IMR-90 (cell line): ENCODE data around the gene XPO6. TPM values are rescaled to one million over a fixed set of nuclear protein-coding genes. Genes with fewer than 3 reads are reported as not detected.

Experiments used
- ATAC-seq: fragments of 200-7000 bp; cut with Tn5 transposase; 2 replicates; pipeline ENCODE4 v1.9.1; 2020; ENCODE audit warnings: low read depth, mild to moderate bottlenecking, moderate library complexity
- BruUV-seq: library from RNA; stranded (reverse); fragments of 400-500 nt; replicated peaks from 2 replicates; lab custom pipeline; 2021; lab: Mats Ljungman, UMichigan
- CTCF ChIA-PET: fragments of 300-600 bp; formaldehyde crosslinking; extraction: SDS; loops from one replicate; lab custom pipeline; 2021; ENCODE audit warnings: antibody characterized with exemption; lab: Yijun Ruan, JAX
- POLR2A ChIA-PET: fragments of 300-600 bp; sonication (Branson Sonifier 250); formaldehyde crosslinking; loops from one replicate; lab custom pipeline; 2022; ENCODE audit warnings: antibody characterized with exemption; ENCODE audit not compliant: unreplicated experiment; lab: Charles Lee
- DNase-seq: peaks from one replicate; pipeline ENCODE4 v3.0.0; 2013
- H2AFZ ChIP-seq: replicated peaks from 2 replicates; pipeline ENCODE3; 2013; ENCODE audit warnings: low read length, mild to moderate bottlenecking; ENCODE audit not compliant: poor library complexity
- H2AK5ac ChIP-seq: 2 replicates; pipeline ENCODE4 v1.6.1; 2013; ENCODE audit warnings: low read depth, low read length, inconsistent platforms
- H2AK9ac ChIP-seq: replicated peaks from 2 replicates; pipeline ENCODE3; 2013; ENCODE audit warnings: mild to moderate bottlenecking, low read depth, low read length, moderate library complexity; ENCODE audit not compliant: poor library complexity
- H2BK120ac ChIP-seq: 2 replicates; pipeline ENCODE4 v1.6.1; 2013; ENCODE audit warnings: low read depth, low read length, inconsistent platforms
- H2BK15ac ChIP-seq: 3 replicates; pipeline ENCODE4 v1.6.1; 2013; ENCODE audit warnings: low read depth, low read length, inconsistent platforms
- H2BK20ac ChIP-seq: 2 replicates; pipeline ENCODE4 v1.6.1; 2013; ENCODE audit warnings: low read depth, mild to moderate bottlenecking, inconsistent platforms, low read length, moderate library complexity
- H2BK5ac ChIP-seq: 2 replicates; pipeline ENCODE4 v1.6.1; 2013; ENCODE audit warnings: mild to moderate bottlenecking, low read depth, low read length, inconsistent platforms; ENCODE audit not compliant: poor library complexity, severe bottlenecking
- H3K14ac ChIP-seq: replicated peaks from 2 replicates; pipeline ENCODE4 v1.6.1; 2013; ENCODE audit warnings: low read depth, low read length, inconsistent platforms
- H3K18ac ChIP-seq: 2 replicates; pipeline ENCODE4 v1.6.1; 2013; ENCODE audit warnings: low read depth, low read length, control low read depth
- H3K23ac ChIP-seq: 2 replicates; pipeline ENCODE4 v1.6.1; 2013; ENCODE audit warnings: low read depth, low read length, inconsistent platforms
- H3K27ac ChIP-seq: 2 replicates; pipeline ENCODE4 v1.5.1; 2013; ENCODE audit warnings: mild to moderate bottlenecking, control low read depth, low read length; ENCODE audit not compliant: insufficient read depth
- H3K27me3 ChIP-seq: 2 replicates; pipeline ENCODE4 v1.6.1; 2013; ENCODE audit warnings: low read length; ENCODE audit not compliant: control insufficient read depth, insufficient read depth
- H3K36me3 ChIP-seq: 2 replicates; pipeline ENCODE4 v1.6.1; 2013; ENCODE audit warnings: low read length, mixed read lengths; ENCODE audit not compliant: control insufficient read depth, insufficient read depth
- H3K4ac ChIP-seq: 2 replicates; pipeline ENCODE4 v1.6.1; 2013; ENCODE audit warnings: low read depth, low read length, inconsistent platforms
- H3K4me1 ChIP-seq: 2 replicates; pipeline ENCODE4 v1.6.1; 2013; ENCODE audit warnings: low read length, mixed read lengths; ENCODE audit not compliant: control insufficient read depth, insufficient read depth
- H3K4me2 ChIP-seq: 2 replicates; pipeline ENCODE4 v1.6.1; 2013; ENCODE audit warnings: low read depth, mild to moderate bottlenecking, control low read depth, low read length, moderate library complexity
- H3K4me3 ChIP-seq: 2 replicates; pipeline ENCODE4 v1.5.1; 2013; ENCODE audit warnings: low read depth, mild to moderate bottlenecking, control low read depth, low read length, moderate library complexity; ENCODE audit not compliant: insufficient read depth
- H3K56ac ChIP-seq: 2 replicates; pipeline ENCODE4 v1.6.1; 2013; ENCODE audit warnings: low read length, inconsistent platforms; ENCODE audit not compliant: insufficient read depth; ENCODE audit errors: extremely low read depth
- H3K79me1 ChIP-seq, 2 experiments: 2 replicates each; pipeline ENCODE4 v1.6.1; 2013; ENCODE audit warnings: low read length in 2 of 2, inconsistent platforms in 1 of 2, low read depth in 1 of 2
- H3K9ac ChIP-seq: 2 replicates; pipeline ENCODE4 v1.6.1; 2013; ENCODE audit warnings: low read depth, low read length, control low read depth
- H3K9me1 ChIP-seq: 2 replicates; pipeline ENCODE4 v1.6.1; 2013; ENCODE audit warnings: low read length, inconsistent platforms; ENCODE audit not compliant: insufficient read depth
- H3K9me3 ChIP-seq: 2 replicates; pipeline ENCODE4 v1.6.1; 2013; ENCODE audit warnings: low read length; ENCODE audit not compliant: control insufficient read depth, insufficient read depth
- H4K20me1 ChIP-seq: 2 replicates; pipeline ENCODE4 v1.6.1; 2013; ENCODE audit warnings: low read length, inconsistent platforms; ENCODE audit not compliant: insufficient read depth
- H4K5ac ChIP-seq: 2 replicates; pipeline ENCODE4 v1.6.1; 2013; ENCODE audit warnings: mild to moderate bottlenecking, low read depth, low read length, control low read depth
- H4K8ac ChIP-seq, 2 experiments: 2 replicates each; pipeline ENCODE4 v1.6.1; 2013; ENCODE audit warnings: low read depth in 2 of 2, low read length in 2 of 2, control low read depth in 1 of 2, inconsistent platforms in 1 of 2
- H4K91ac ChIP-seq: 2 replicates; pipeline ENCODE4 v1.6.1; 2013; ENCODE audit warnings: low read depth, low read length, inconsistent platforms; ENCODE audit not compliant: insufficient read depth
- POLR2A ChIP-seq: IDR thresholded peaks from 2 replicates; pipeline ENCODE4 v1.6.1; 2012; ENCODE audit warnings: mild to moderate bottlenecking, low read depth, low read length
- RCOR1 ChIP-seq: IDR thresholded peaks from 2 replicates; pipeline ENCODE4 v1.6.1; 2012; ENCODE audit warnings: mild to moderate bottlenecking, low read length, improper control_type of control experiment; ENCODE audit not compliant: insufficient replicate concordance
- RFX5 ChIP-seq: IDR thresholded peaks from 2 replicates; pipeline ENCODE4 v1.8.0; 2012; ENCODE audit warnings: low read depth, mild to moderate bottlenecking, low read length, moderate library complexity
- SMC3 ChIP-seq: fragments of 150-350 bp; IDR thresholded peaks from 2 replicates; pipeline ENCODE4 v1.6.1; 2016; ENCODE audit warnings: low read depth, mild to moderate bottlenecking, antibody characterized with exemption, low read length, moderate library complexity
- WGBS, 2 experiments: methylation state at CpG; one replicate each; pipeline versions ENCODE4 v1.1.5 to v1.1.7; 2013; ENCODE audit warnings: missing lambda C conversion rate in 2 of 2; ENCODE audit not compliant: insufficient read length in 1 of 2; ENCODE audit errors: extremely low coverage in 2 of 2; 5-methylcytosine and 5-hydroxymethylcytosine counted together
- dilution Hi-C: fragments of 300-500 bp; cut with HindIII; formaldehyde crosslinking; loops from one replicate; pipeline ENCODE4 v1.14.3; 2018; ENCODE audit warnings: low sequenced_read_pairs; ENCODE audit not compliant: unreplicated experiment
- in situ Hi-C: fragments of 300-500 bp; cut with MboI; formaldehyde crosslinking; loops from 3 replicates; pipeline ENCODE4 v1.14.3; 2019; ENCODE audit warnings: low sequenced_read_pairs, inconsistent platforms, mixed read lengths
- intact Hi-C: fragments of 100-400 bp; cut with micrococcal nuclease; formaldehyde crosslinking; loops from 2 replicates; pipeline ENCODE4 v1.10.0; 2022
- polyA plus RNA-seq, 3 experiments: library from polyadenylated mRNA; depleted of rRNA; stranded (reverse); fragments of >200 nt; gene quantifications; 2 replicates each; pipeline ENCODE4 v1.2.3, GENCODE V29; 2012; ENCODE audit warnings: low replicate concordance in 1 of 3
- total RNA-seq: library from RNA; depleted of rRNA; stranded (reverse); fragments of >200 nt; gene quantifications from 2 replicates; pipeline ENCODE4 v1.2.3, GENCODE V29; 2012
- TF ChIP-seq, protein P1 (sequence below): fragments of 150-350 bp; IDR thresholded peaks from 2 replicates; pipeline ENCODE4 v1.6.1; 2016; ENCODE audit warnings: low read depth, mild to moderate bottlenecking, low read length, moderate library complexity, borderline replicate concordance

XPO6 gene
- total and polyA plus RNA-seq, 2 of the 4 experiments (the other 2 are of a cell fraction), result 108 to 184 TPM

DNA sequence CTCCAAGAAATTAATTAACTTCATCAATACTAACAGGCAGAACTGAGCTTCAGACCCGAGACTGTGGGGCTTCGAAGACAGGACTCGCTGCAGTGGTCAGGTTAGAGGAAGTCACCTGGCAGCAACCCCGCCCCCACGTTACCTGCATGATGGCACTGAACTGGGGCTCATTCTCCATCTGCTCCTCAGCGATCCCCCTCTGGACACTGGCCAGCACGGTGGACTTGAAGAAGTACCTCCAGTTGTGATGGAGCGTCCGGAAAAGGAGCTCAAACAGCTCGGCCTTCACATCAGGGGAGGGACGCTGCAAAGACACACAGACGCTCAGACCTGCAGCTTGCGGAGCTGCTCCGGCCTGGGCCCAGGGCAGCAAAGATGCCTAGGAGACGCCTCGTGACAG, 107.4 kb downstream of the XPO6 start:
- WGBS, 2 experiments, result 99% methylated on average over 15 of the region's 16 CpGs; no CpG with 5 or more reads in 1 of the 2 experiments
- in situ Hi-C loops, result loop anchor here (10.0 kb wide), 1 partner anchor 60 kb away; no protein-coding TSS in a partner anchor
- no TSS peak for BruUV-seq

More for the DNA sequence above, 107.4 kb downstream of the XPO6 start:
- intact Hi-C loops (no loop called here), dilution Hi-C loops (no loop called here)
- Histone ChIP-seq H3K9ac (no peak overlapping the region), H3K23ac (no peak overlapping the region), H3K4me2 (no peak overlapping the region), H3K79me1 (peaks cover 25 to 44% of the 10 kb centered on the region in 2 experiments; a peak in 3 of 4 replicates), H2BK120ac (no peak overlapping the region), H4K5ac (no peak overlapping the region), H2AFZ (no peak overlapping the region), H3K18ac (no peak overlapping the region), H3K9me3 (no peaks in the 10 kb centered on the region), H3K4me3 (no peak overlapping the region), H3K9me1 (peaks cover 7% of the 10 kb centered on the region), H2BK15ac (no peak overlapping the region), H2AK9ac (no peak overlapping the region), H3K27ac (no peak overlapping the region), H3K14ac (no peak overlapping the region), H4K20me1 (peaks cover 15% of the 10 kb centered on the region), H4K8ac (no peak overlapping the region), H2AK5ac (no peak overlapping the region), H3K4me1 (no peaks in the 10 kb centered on the region), H3K4ac (no peak overlapping the region), H2BK20ac (no peak overlapping the region), H3K36me3 (peaks cover 79% of the 10 kb centered on the region), H3K56ac (no peak overlapping the region), H2BK5ac (no peak overlapping the region), H3K27me3 (no peaks in the 10 kb centered on the region), H4K91ac (no peak overlapping the region)
- DNase-seq, result no peak
- POLR2A ChIA-PET, result no interaction called here
- ATAC-seq, result no peak
- CTCF ChIA-PET, result no interaction called here
- TF ChIP-seq SMC3 (no peak), POLR2A (no peak), RCOR1 (no peak), RFX5 (no peak)
- TF ChIP-seq, protein P1, sequence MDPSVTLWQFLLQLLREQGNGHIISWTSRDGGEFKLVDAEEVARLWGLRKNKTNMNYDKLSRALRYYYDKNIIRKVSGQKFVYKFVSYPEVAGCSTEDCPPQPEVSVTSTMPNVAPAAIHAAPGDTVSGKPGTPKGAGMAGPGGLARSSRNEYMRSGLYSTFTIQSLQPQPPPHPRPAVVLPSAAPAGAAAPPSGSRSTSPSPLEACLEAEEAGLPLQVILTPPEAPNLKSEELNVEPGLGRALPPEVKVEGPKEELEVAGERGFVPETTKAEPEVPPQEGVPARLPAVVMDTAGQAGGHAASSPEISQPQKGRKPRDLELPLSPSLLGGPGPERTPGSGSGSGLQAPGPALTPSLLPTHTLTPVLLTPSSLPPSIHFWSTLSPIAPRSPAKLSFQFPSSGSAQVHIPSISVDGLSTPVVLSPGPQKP, result no peak
